HG02642 (cell line): ENCODE measurements around the gene TRERF1.

Experiments used
- ATAC-seq: cut with Tn5 transposase; IDR thresholded peaks from one replicate; pipeline ENCODE4 v1.9.1; 2021; ENCODE audit warnings: mild to moderate bottlenecking; ENCODE audit not compliant: unreplicated experiment, poor library complexity

TRERF1 gene

GRCh38 chr6:42176981-42177380 is 274.7 kb downstream of the TRERF1 start:
- no peak for ATAC-seq

- ATAC-seq, result no peak
Observed at GRCh38 chr6:42175860-42176259, 275.9 kb downstream of the TRERF1 start.
